ENCODE measurements around the gene ITGA2.

Gene ITGA2

GRCh38 chr5:53032188-53032587, 43.0 kb downstream of the ITGA2 start:
- no peak for ATAC-seq
- no peak for TF ChIP-seq GLIS3 (CRISPR knock-in tag; IDR thresholded peaks at IDR 0.05)
- TF ChIP-seq ARNTL (CRISPR knock-in tag; IDR thresholded peaks at IDR 0.05; ENCODE audit: borderline replicate concordance, low read depth) = no peak
- no peak for TF ChIP-seq TSHZ2 (CRISPR knock-in tag; IDR thresholded peaks at IDR 0.05)
- TF ChIP-seq PATZ1 (CRISPR knock-in tag; IDR thresholded peaks at IDR 0.05; ENCODE audit: borderline replicate concordance) = no peak
- no peak for TF ChIP-seq ZNF565 (CRISPR knock-in tag; conservative IDR thresholded peaks at IDR 0.05; ENCODE audit: low read depth)
- no peak for TF ChIP-seq ISL1 (CRISPR knock-in tag; IDR thresholded peaks at IDR 0.05)
- TF ChIP-seq POU6F1 (CRISPR knock-in tag; IDR thresholded peaks at IDR 0.05; ENCODE audit: borderline replicate concordance, low read depth) = no peak

- TF ChIP-seq CSDC2 (CRISPR knock-in tag; IDR thresholded peaks at IDR 0.05) (no peak), PPARA (CRISPR knock-in tag; IDR thresholded peaks at IDR 0.05; ENCODE audit: borderline replicate concordance) (no peak), ARNTL (CRISPR knock-in tag; IDR thresholded peaks at IDR 0.05; ENCODE audit: borderline replicate concordance, low read depth) (no peak), ZNF70 (CRISPR knock-in tag; IDR thresholded peaks at IDR 0.05) (no peak), SNAI2 (CRISPR knock-in tag; IDR thresholded peaks at IDR 0.05) (no peak), ISL1 (CRISPR knock-in tag; IDR thresholded peaks at IDR 0.05) (no peak)
- no peak for ATAC-seq
Observed at GRCh38 chr5:53034832-53035231, 45.7 kb downstream of the ITGA2 start.

DNA sequence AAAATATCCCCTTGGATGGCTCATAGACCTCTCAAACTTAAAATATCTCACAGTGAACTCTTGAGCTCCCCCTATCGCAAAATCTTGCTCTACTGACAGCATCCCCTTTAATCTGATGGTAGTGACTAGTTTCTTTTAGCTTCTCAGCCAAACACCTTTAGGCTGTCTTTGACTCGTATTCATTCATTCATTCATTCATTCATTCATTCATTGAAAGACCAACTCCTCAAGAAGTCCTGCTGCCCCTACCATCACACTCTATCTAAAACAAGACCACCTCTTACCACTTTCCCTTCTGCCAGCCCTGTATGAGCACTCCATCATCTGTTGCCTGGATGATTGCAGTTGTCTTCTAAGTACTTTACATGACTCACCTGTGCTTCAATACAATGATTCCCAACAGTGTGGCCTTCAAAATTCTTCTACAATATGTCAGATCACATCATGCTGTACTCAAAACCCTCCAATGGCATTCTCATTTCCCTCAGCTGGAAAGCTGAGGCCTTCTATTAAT, 46.8 kb downstream of the ITGA2 start:
- TF ChIP-seq ZNF565 (CRISPR knock-in tag; conservative IDR thresholded peaks at IDR 0.05; ENCODE audit: low read depth) (no peak), ZNF8 (CRISPR knock-in tag; IDR thresholded peaks at IDR 0.05) (no peak), CREB5 (CRISPR knock-in tag; IDR thresholded peaks at IDR 0.05; ENCODE audit: low read depth) (no peak), ZFP30 (CRISPR knock-in tag; IDR thresholded peaks at IDR 0.05) (no peak), BACH2 (CRISPR knock-in tag; IDR thresholded peaks at IDR 0.05; ENCODE audit: borderline replicate concordance) (no peak), TOX (CRISPR knock-in tag; IDR thresholded peaks at IDR 0.05; ENCODE audit: borderline replicate concordance) (no peak), CSDC2 (CRISPR knock-in tag; IDR thresholded peaks at IDR 0.05) (no peak), PATZ1 (CRISPR knock-in tag; IDR thresholded peaks at IDR 0.05; ENCODE audit: borderline replicate concordance) (no peak), SNAI2 (CRISPR knock-in tag; IDR thresholded peaks at IDR 0.05) (no peak), TCF4 (CRISPR knock-in tag; IDR thresholded peaks at IDR 0.05; ENCODE audit: borderline replicate concordance) (no peak), RARB (CRISPR knock-in tag; IDR thresholded peaks at IDR 0.05) (no peak), ISL1 (CRISPR knock-in tag; IDR thresholded peaks at IDR 0.05) (no peak), ZC3H10 (CRISPR knock-in tag; IDR thresholded peaks at IDR 0.05) (no peak), ZNF70 (CRISPR knock-in tag; IDR thresholded peaks at IDR 0.05) (no peak), CSRNP3 (CRISPR knock-in tag; IDR thresholded peaks at IDR 0.05) (no peak), OSR1 (CRISPR knock-in tag; IDR thresholded peaks at IDR 0.05) (no peak), GLIS3 (CRISPR knock-in tag; IDR thresholded peaks at IDR 0.05) (no peak), ARNTL (CRISPR knock-in tag; IDR thresholded peaks at IDR 0.05; ENCODE audit: borderline replicate concordance, low read depth) (no peak)
- ATAC-seq = 0 out of 3 replicates have a peak, but pooled peaks have one; percentile 23

All from SK-N-SH treated with all-trans-retinoic acid at 6 μM for 48 hours (cell line).